Left colon (tissue), 2 donors: ENCODE results near the gene EEFSEC. TPM values are rescaled to one million over a fixed set of nuclear protein-coding genes. Genes with fewer than 3 reads are reported as not detected.

Experiments used
- ATAC-seq: fragments of 200-7000 bp; cut with Tn5 transposase; one replicate; pipeline ENCODE4 v1.9.1; 2020; ENCODE audit warnings: mild to moderate bottlenecking, moderate library complexity
- DNase-seq, 2 donors: peaks; one replicate each; pipeline ENCODE4 v3.0.0-alpha.2; 2020
- intact Hi-C, 2 donors: fragments of 100-400 bp; cut with DNase I in 1 of 2; cut with micrococcal nuclease in 1 of 2; formaldehyde crosslinking; loops; one replicate each; pipeline versions ENCODE4 v1.11.2 to v1.14.0; 2022; cut with DNase I, micrococcal nuclease
- total RNA-seq, 2 donors: library from RNA; stranded (reverse); fragmentation: NEBNext Ultra II Directional; extraction: Animal tissue kit (Norgen Biotek cat#: 25700); gene quantifications; one replicate each; pipeline ENCODE4 v1.2.1, GENCODE V29; 2021
- donor health status: DM: no; HTN: no; CAD: no.
- donor health status: DM: yes; HTN: yes; CAD: no.

EEFSEC gene
- total RNA-seq, 2 donors from 2014 or later = 7.3 to 10.5 TPM

DNA sequence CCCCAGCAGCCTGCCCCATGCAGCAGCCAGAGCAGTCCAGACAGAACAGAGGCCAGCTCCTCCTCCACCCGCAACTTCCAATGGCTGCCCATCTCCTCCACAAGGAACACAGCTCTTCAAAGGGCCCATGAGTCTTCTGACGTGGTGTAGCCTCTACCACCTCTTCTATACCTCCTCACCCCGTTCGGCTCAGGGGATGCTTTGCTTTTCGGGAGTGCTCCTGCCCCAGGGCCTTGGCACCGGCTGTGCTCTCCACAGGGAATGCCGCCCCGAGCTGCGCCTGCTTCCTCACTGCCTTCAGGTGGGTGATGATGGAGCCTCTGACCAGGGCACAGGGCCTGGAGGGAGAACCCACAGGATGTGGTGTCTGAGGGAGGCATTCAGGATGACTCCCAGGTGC, 298.8 kb downstream of the EEFSEC start:
- DNase-seq (no peak), ATAC-seq (no peak)
- intact Hi-C loops = no loop called here

DNA sequence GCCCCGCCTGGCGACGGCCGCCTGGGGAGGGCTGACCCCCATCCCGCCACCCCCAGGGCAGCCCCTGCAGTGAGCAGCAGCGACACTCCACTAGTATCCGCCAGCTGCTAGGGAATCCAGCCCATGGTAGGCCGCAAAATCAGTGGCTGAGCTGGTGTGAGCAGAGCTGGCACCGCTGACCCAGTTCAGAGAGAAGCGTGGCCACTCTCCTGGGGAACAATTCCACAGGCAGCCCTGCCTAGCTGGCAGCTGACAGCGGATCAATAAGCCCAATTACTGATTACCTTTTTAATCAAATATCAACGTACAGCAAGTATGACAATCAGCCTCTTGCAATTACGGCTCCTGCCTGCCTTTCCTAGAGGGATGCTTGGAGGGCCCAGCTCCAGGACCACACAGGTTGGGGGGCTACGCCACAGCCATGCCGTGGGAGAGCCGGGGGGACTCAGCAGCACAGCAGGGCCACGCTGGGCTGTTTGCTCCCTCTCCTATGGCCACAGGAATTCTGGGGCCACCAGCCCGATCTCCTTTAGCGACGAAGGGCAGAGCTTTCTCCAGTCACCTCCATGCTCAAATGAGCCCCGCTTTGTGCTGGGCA, 299.5 kb downstream of the EEFSEC start:
- no peak for ATAC-seq
- DNase-seq = no peak
- intact Hi-C loops = no loop called here

DNA sequence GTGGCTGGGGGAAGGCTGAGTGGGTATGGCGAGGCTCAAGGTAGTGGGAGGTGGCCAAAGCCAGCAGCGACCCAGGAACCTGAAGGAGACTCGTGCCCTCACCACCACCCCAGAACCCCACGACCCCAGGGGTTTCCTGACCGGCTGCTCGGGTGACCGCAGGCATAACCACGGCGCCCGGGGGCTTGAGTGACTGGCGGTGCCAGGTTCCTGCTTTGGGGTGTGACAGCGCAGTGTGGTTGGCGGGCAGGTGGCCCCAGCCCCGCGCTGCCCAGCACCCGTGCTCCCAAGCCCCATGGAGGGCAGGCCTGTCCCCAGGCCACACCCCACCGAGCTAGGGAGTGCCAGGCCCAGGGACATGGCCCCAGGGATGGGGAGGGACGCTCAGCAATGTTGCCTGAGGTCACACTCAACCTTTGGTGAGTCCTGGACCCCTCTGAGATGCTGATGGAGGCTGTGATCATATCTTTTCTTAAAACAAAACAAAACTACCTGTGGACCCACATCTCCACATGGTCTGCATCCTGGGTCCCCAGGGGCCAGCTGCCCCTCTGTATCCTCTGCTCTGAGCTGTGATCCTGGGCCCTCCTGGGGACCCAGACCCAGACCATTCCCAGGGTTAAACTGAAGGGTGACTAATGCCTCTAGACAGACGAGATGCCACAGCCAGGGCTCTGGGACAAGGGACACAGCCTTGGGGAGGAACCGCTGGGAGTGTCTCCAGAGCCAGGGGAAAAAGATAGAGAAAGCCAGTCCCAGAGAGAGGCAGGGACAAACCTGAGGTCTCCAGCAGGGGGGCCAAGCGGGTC, 300.4 kb downstream of the EEFSEC start:
- intact Hi-C loops = no loop called here
- DNase-seq = no peak
- ATAC-seq = no peak

DNA sequence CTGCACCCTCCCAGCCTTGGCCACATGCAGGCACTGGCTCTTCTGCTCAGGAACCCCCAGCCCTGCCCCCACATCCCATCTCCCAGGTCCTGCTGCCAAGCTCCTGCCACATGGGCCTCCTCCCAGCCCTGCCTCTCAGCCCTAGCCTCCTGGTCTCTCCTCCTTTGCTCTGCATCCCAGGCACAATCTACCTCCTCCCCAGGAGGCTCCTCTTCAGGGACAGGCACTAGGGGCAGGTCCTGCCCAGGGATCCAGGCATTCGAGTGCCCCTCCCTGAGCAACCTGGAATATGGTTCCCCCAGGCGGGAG, 301.0 kb downstream of the EEFSEC start:
- no peak for ATAC-seq
- DNase-seq = no peak
- intact Hi-C loops = no loop called here

DNA sequence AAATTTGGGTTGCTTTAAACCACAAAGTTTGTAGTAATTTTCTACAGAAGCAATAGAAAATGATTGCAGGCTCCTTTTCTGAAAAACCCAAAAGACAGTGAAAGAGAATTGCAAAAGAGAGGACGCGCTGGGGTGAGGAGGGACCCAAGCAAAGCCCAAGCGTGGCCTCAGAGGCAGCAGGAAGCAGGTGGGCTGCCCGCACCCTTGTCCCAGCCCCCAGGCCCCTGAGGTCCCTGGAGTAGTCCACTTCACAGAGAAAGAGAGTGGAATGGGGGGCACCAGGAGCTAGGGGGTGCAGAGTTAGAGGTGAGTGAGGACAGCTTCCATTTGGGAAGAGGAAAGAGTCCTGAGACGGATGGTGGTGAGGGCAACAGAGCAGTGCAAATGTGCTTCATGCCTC, 301.8 kb downstream of the EEFSEC start:
- ATAC-seq = no peak
- no peak for DNase-seq
- intact Hi-C loops = no loop called here

DNA sequence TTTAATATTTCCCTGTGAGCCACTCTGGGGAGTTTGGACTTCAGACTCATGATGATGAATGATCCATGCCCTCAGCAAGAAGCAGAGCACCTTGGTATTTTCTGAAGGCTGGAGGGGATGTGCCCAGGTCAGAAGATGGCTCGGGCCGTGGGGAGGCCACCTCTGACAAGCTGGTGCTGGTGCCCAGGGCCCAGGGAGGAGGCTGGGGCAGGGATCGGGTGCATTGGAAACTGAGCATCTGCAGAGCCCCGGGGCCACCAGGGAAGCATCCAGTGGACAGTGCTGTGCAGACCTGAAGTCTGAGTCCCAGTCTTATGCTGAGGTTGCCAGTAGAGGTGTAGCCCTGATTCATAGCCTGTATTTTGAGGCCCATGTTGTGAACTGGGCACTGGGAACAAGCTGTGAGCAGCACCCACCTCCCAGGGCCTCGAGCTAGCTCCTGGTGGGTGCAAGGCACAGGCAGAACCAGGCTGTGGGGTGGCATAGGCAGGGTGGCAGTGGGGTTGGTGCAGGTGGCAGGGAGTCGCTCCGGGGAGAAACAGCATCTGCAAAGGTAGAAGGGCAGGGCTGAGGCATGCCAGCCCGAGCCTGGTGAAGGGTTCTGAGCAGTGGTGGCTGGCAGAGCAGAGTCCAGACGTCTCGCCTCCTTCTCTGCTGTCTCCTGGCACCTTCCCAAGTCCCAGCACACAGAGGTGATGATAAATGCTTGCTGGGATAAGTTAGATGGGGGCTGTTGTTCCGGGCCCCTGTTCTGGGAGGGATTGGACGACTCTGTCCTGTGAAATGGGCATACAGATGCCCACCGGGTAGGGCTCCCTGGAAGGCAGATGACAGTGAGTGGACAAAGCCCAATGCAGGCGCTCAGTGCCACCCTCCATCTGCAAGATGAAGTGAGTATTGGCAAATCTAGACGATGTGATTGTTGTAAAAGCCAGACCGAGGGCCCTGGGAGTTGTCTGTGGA, 302.8 kb downstream of the EEFSEC start:
- intact Hi-C loops = no loop called here
- ATAC-seq (no peak), DNase-seq (no peak)

DNA sequence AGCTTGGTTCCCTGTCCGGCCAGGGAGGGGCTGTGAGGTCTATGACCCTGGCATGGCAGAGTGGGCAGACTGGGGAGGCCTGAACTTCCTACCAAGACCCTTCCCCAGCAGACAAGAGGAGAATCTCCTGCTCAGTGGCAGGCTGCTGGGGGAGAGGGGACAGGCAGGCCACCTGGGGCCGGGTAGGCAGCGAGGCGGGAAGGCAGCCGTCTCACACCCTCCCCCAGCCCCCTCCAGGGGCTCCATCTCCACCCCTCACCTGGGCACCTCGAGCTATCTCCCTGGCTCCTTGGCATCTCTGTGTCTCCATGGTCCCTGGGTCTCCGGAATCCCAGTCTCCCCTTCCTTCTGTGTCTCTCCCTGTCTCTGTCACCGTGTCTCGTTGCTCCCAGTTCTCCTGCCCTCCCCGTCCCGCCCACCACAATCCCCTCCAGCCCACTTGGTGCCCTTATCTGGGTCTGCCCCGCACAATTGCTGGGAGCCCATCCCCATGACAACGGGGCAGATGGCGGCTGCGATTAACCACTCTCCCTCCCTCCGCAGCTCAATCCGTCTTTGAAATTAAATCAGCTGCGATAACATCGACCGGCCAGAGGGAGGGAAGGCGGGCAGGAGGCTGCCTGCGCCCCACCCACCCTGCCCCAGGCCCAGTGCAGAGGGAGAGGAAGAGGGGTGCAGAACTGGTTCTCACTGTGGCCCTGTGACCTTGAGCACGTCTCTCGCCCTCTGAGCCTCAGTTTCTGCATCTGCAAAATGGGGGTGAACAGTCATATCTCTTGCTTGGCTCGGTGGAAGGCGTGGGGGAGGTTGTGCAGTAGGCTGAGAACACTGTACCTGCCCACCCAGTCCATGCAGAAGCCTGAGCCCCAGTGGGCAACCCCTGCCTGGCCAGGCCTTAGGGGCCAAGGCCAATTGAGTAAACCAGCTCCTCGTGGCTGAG, 303.8 kb downstream of the EEFSEC start:
- ATAC-seq (no peak), DNase-seq (no peak)
- intact Hi-C loops = no loop called here

DNA sequence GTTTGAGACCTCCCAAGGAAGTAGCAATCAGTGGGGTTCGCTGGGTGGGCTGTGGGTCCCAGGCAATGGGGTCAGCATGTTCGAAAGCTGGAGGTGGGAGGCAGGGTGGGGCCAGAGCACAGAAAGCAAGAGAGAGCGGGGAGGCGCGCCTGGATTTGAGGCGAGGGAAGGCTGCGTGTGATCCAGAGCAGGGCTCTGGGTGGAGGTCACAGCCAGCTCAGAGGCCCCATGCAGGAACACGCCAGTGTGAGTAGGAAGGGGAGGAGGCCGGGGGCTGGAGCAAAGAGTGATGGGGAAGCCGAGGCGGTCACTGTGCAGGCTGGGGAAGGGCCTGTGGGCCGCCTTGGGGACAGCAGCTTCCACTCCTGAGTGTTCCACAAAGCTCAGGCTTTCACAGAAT, 304.7 kb downstream of the EEFSEC start:
- intact Hi-C loops = no loop called here
- DNase-seq (no peak), ATAC-seq (no peak)

Other genes with a start within 250 kb of the EEFSEC start
- 1 to 10 TPM; 3.8 to 4.6 TPM for gene KBTBD12, start 238.2 kb upstream of the EEFSEC start, total RNA-seq
- gene SEC61A1, start 101.0 kb upstream of the EEFSEC start, total RNA-seq = 100 to 1,000 TPM; 142 to 158 TPM
- 10 to 100 TPM; 11.9 to 16.3 TPM for gene RUVBL1, start 29.7 kb upstream of the EEFSEC start, total RNA-seq